Right forelimb (tissue), 1 donor: ENCODE measurements around the gene TRIM52.
"Not testable (repeated sequence)": the region's sequence is repeated elsewhere in the genome, so short reads cannot be mapped to it uniquely, and the experiment has no call there.

Experiments
- DNase-seq: peaks from one replicate; pipeline ENCODE4 v3.0.0-alpha.2; 2018

TRIM52 gene

DNA sequence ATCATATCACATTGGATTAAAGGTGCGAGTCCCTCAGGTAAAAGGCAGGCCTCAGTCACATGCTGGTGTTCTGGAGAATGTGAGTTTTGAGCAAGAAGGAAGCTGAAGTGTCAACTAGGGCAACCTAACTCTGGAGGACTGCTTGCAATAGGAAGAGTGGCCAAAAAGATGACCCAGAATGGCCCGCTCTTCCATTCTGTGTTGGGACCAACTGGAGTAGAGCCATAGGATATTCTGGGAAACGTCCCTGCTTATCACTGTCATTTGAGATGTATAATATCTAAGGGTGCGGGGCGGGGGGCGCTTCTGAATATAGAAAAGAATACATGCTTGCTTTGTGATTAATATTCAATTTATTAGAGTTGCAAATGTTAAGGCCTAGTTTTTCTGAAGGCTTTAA is 48.9 kb downstream of the TRIM52 start:
- no peak for DNase-seq

DNA sequence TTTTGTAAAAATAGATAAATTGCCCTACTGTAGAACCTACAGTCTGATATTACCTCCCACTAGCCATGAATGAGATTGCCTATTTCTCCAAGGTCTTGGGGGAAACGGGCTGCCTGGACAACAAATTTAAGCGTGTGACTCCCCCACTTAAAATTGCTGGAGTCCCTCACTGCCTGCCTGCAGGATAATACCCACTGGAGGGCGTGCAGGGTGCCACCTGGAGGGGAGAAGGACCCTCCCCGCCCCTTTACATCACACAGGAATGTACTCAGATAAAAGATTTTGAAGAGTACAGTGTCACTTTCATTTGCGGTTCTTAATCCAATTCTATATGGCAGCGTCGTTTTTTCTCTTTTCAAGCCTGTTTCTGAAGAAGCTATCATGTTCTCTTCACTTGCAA is 49.7 kb downstream of the TRIM52 start:
- DNase-seq, result no peak

DNA sequence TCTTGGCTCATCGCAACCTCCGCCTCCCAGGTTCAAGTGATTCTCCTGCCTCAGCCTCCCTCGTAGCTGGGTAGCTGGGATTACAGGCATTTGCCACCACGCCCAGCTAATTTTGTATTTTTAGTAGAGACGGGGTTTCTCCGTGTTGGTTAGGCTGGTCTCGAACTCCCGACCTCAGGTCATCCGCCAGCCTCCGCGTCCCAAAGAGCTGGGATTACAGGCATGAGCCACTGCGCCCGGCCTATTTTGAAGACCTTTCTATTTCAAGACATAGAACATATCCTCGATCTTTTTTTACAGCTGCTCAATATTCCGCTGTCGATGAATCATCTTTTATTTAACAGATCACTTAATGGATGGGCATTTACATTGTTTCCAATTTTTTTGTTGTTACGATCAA is 50.2 kb downstream of the TRIM52 start:
- DNase-seq, result not testable (repeated sequence)

DNA sequence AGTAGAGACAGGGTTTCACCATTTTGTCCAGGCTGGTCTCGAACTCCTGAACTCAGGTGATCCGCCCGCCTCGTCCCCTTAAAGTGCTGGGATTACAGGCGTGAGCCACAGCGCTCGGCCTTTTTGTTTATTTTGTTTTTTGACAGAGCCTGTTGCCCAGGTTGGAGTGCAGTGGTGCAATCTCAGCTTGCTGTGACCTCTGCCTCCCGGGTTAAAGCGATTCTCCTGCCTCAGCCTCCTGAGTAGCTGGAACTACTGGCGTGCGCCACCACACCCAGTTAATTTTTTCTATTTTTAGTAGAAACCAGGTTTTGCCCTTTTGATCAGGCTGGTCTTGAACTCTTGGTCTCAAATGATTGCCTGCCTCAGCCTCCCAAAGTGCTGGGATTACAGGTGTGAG is 50.8 kb downstream of the TRIM52 start:
- DNase-seq, result not testable (repeated sequence)

DNA sequence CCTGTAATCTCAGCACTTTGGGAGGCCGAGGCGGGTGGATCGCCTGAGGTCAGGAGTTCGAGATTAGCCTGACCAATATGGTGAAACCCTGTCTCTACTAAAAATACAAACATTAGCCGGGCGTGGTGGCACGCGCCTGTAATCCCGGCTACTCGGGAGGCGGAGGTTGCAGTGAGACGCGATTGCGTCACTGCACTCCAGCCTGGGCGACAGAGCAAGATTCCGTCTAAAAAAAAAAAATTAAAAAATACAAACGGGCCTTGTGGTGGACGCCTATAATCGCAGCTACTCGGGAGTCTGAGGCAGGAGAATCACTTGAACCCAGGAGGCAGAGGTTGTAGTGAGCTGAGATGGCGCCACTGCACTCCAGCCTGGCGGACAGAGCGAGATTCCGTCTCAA is 51.9 kb downstream of the TRIM52 start:
- not testable (repeated sequence) for DNase-seq

DNA sequence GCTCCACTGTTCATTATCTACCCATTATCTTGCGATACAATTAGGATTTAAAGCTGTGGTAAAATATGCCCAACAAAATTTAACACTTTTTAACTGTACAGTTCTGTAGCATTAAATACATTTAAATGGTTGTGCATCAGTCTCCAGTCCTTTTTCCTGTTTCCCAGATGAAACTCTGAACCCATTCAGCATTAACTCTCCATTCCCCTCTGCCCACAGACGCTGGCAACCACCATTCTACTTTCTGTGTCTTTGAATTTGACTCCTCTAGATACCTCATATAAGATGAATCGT is 53.0 kb downstream of the TRIM52 start:
- DNase-seq, result no peak

DNA sequence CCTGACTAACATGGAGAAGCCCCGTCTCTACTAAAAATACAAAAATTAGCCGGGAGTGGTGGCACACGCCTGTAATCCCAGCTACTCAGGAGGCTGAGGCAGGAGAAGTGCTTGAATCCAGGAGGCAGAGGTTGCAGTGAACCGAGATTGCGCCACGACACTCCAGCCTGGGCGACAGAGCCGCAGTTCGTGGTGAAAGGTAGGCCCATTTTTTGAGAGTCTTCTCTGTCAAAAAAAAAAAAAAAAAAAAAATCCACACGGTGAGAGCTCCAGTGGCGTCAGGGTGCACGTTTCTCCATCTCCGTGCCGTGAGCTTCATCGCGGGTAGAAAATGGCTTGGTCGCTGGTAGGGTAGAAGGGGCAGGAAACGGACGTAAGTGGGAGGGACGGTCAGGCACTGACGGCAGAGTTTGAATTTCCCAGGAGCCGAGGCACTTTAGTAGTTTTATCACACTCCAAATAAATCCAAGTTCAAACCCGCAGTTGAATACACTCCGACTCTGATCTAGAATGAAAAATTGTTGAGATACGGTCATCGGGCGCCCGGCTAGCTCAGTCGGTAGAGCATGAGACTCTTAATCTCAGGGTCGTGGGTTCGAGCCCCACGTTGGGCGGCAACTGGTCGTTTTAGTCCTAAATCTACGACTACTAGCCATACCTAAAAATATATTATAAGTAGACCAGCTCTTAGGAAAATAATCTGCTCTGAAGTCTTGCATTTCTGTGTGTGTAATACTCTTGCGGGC is 53.6 kb downstream of the TRIM52 start:
- peak; percentile 87 for DNase-seq

DNA sequence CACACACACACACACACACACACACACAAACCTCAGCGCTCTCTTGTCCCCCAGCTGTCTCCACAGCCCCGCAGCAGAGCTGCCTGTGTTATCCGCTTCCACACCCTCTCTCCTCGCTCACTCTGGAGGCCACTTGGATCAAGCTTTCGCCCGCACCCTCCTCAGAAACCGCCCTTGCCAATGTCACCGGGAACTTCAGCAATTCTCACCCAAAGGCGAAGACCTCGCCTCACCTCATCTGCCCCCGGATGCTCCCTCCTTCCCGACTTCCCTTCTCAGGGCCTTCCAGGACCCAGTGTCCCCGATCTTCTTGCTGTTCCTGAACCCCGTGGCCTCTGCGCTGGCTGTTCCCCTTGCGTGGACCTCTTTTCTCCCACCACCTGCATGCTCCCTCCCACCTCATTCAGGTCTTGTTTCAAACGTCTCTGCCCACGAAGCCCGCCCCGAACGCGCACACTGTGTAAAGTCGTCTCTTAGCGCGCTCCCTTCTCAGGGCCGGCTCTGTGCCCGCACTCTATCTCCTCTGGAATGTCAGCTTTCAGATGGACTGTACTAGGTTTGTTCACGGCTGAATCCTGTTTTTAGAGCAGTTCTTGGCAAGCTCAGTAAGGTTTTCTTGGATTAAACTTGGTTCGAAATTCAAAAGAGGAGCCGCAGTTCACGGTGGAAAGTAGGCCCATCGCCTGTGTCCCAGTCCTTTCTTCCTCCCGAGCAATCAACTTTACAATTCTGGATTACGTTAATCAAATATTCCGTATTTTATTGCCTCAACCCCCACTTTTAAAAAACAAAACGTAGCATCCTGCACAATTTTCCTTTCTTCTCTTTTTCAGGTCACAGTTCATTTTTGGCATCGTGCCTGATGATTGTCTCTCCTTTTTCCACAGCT is 54.9 kb downstream of the TRIM52 start:
- DNase-seq, result peak; percentile 69
